Globus pallidus (tissue), 1 donor: Measurements from ENCODE around the gene PSMD7.

Experiments used
- DNase-seq: peaks from one replicate; pipeline ENCODE4 v3.0.0-alpha.2; 2015; ENCODE audit warnings: low spot score

The PSMD7 gene

DNA sequence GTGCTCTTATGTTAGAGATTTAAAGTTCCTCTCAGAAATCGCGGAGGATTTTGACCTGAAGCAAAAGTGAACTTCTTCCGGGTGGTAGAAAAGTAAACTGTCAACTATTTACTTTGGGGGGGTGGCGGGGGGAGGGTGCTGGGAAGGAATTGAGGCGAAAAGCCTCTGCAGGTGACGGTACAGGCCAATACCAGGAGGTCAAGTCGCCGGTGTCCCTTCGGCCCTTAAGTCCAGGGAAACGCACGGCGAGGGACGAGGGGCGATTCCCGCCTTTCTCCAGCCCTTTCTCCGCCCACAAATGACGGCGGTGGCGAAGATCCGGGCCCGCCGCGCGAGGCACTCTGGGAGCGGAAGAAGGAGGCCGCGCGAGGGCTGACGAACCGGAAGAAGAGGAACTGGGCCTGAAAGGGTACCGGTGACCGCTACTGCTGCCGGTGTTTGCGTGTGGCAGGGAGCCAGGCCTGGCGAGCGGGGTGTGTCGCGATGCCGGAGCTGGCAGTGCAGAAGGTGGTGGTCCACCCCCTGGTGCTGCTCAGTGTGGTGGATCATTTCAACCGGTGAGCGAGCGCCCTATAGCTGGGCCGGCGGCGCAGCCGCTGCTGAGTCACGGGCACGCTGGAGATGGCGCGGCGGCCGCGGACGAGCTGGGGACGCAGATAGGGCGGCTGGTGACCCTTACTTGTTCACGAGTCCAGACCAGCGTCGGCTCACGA is at the start of gene PSMD7:
Gene PSMD7, plus strand, starts transcription at position 383 of the 713 bp plus-strand sequence. Its CDS starts 101 bp downstream, at position 484.
- DNase-seq: peak; percentile 87

DNA sequence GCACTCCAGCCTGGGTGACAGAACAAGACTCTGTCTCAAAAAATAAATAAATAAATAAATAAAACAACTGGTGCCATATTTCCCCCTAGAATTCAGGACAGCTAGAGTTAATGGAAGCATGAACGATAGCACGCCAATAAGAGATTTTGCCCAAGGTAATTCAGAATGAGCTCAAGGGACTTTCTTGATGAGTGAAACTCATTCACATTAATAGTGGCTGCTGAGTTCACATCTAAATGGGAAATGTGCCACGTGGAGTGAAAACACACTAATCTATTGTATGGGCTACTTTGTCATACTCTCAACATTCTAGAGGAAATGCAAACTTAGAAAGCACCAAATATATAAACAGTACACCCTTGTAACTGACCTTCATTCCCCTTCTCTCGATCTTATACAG is 47.4 kb upstream of the PSMD7 start:
- DNase-seq: peak; percentile 2

DNA sequence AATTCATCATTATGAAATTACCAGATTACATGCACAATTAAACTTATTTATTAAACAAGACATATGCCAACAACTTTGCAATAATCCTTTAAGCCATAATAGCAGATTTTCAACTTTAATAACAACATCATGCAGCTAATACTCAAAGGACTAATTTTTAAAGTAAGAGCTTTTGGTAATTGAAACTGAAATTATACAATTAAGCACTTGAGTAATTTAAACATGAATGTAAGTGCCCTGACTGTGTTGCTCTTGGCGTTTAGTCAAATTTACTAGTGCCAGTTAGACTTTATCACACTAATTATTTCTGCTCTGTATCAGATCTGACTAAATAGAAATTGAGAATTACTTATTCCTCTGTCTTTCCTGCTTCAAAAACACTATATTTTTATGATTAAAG is 46.8 kb upstream of the PSMD7 start:
- no peak for DNase-seq

DNA sequence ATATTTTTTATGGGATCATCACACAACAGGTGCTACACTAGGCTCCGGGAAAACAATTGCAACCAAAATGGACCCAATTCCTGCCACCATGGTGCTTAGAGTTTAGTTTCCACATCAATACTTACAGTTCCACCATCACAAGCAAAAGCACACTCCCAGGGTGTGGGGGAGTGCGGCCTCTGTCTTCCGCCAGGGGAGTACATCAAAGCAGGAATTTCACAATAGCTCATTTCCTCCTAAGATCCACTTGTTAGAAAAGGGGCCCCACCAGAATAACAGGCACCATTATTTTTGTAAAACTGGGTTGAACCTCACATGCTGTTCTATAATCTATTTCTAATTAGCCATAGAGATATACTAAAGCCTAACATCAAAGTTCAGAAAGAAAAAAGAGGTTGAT is 44.3 kb upstream of the PSMD7 start:
- DNase-seq: no peak

DNA sequence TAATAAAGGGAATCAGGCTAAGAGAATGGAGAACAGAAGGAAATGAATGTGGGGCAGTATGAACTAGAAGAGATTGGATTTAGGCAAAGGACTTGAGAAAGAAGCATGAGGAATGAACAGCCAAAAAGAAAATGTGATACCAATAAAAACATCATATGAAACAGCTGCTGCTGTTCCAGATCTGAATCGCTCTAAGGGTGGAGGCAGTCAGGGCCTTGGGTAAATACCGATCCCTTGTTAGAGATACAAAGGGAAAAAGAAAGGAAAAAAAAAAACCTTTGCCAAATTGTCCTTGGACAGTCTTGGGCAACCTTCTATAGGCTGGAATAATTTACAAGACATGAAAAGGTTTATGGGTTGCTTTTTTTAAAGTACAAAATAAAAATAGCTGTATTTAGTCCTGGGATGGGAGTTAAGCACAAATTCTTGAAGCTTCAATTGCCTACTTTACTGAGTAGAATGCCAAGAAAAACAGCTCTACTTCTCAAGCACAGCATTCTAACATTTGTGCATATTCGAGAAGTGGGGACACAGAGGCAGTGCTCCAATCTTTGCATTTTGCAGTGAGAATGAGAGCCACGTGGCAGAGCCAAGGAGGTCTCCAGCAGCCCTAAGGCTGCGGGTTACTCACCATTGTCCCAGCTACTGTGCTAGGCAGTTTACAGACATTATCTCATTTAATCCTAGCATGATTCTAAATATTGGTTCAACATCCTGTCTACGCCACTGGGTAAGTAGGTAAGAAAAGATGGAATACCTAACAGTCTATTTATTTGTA is 43.3 kb upstream of the PSMD7 start:
- DNase-seq: no peak

DNA sequence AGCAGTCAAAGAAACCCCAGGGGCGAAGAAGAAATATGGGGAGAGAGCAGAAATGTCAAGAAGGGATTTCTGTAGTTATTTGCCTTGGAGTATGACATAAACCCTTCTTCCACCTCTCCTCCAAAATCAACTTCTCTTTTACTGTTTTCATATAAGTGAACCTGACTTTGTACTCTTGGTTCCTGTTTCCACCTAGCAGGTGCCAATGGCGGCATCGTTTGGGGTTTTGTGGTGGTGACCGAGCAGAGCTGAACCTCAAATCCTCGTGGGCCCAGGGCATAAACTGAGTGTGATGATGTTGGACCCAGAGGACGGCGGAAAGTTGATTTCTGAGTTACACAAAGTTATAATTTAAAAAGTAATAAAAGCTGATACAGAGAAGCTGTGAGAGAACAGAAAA is 39.6 kb upstream of the PSMD7 start:
- DNase-seq: no peak

DNA sequence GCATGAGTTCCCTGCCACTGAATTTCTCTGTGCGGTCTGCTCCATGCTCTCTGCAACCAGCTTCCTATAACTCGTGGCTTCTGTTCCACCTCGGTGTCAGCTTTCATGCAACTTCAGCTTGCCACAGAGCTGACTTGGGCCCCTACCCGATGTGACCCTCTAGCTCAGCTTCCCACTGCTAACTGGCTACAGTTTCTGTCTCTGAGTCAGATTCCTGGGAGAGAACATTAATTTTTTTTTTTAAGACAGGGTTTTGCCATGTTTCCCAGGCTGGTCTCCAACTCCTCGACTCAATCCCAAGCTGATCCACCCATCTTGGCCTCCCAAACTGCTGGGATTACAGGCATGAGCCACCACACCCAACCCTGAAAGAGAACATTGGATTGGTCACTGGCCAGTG is 35.5 kb upstream of the PSMD7 start:
- no peak for DNase-seq

DNA sequence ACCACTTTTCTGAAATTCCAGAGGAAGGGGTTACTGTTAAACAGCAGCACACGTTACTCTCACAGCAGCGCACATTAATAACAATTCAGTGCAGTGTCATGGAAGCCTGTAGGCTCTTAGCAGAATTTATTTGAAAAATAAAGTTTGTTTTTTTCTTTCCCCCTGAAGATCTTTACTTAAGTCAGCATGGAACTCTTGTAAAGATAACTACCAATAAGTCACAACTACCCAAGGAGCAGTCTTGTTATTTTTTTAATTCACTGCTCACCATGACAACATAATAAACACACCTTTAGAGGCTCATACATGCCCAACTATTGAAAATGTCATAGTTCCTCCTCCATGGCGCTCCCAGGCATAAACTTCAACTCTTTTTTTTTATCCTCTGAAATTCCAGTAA is 31.8 kb upstream of the PSMD7 start:
- DNase-seq: no peak

DNA sequence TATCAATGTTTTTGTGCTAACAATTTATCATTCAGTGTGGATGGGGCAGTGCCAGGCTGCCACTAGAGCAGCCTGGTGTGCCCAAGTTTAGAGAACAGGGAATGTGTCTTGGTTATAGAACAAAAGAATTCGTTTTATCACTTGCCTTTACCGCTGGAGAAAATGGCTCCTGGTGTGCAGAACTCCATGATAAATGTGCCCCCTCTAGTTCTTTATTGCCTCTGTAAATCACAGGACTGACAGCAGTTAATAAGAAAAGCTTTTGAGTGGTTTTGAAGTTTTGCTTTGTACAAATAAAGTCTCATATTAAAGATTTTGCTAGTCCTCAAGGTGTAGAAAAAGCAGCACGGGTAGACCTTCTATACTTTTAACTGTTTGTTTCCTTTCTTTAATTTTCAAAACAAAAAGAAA is 28.2 kb upstream of the PSMD7 start:
- DNase-seq: no peak

DNA sequence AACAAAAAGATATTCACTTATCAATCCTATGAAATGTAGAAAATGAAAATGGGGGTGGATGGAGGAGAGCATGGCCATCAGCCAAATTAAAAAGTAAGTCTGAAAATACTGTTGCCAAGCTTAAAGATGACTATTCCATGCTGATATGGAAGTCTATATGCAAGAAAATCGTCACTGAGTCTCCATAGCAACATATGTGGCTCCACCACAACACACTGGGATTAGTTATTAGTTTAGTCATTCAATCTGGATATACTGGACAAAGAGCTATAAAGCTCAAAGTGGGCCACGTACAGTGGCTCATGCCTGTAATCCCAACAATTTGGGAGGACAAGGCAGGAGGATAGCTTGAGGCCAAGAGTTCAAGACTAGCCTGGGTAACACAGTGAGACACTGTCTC is 24.7 kb upstream of the PSMD7 start:
- no peak for DNase-seq

DNA sequence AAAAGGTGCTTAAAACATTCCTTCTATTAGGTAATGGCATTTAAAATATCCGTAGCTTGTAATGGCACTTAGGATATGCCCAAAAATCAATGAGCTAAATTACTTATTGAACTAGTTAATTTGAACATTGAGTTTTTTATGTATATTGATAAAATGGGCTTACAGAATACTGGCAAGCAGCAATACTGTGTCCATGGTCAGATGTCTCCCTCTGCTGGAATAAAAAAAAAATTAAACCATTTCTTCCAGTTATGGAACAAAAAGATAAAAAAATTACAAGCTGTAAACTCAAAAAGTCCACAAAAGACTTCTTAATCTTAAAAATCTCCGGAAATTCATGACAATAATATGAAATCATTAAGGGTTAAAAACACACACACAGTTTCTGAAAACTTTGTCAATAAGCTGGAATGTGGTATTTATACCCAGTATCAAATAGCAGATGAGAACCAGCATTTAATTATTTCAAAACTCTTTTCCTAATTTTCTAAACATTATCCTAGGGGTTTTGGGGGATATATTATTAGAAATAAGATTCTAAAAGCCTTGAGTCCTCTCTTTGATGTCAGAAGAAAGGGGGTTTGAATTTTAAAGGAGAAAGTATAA is 21.5 kb upstream of the PSMD7 start:
- DNase-seq: no peak

DNA sequence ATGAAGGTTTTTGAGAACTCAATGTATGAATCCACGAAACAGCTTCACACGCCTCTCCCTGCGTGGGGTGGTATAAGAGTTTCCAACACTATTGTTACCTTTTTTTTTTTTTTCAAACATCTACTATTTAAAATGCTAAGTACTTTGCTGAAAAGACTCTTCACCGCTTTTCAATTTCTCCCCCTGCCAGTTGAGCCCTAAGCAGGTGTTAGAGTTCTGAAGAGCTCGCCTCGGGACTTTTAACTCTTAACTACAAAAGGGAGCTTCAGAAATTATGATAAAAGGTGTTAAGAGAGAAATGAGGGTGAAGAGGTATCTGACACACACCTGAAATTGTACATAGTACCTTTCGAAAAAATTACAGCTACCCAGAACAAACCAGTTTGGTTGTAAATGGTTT is 20.9 kb upstream of the PSMD7 start:
- no peak for DNase-seq

DNA sequence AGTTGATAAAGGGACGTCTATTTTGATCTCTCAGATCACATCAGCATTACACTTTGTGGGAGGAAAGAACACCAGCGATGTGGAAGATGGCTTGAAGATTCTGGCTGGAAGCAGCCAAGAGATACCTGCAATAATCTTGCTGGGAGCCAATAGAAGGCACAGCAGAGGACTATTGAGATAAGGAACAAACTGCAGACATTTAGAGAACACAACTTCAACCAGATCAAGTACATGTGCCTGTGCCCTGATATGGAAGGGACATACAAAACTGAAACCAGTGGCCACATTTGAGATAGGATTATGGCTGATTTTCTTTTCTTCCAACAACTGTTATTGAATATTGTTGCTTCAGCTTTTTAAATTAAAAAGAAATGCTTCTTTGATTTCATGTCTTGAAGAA is 18.6 kb upstream of the PSMD7 start:
- DNase-seq: no peak

DNA sequence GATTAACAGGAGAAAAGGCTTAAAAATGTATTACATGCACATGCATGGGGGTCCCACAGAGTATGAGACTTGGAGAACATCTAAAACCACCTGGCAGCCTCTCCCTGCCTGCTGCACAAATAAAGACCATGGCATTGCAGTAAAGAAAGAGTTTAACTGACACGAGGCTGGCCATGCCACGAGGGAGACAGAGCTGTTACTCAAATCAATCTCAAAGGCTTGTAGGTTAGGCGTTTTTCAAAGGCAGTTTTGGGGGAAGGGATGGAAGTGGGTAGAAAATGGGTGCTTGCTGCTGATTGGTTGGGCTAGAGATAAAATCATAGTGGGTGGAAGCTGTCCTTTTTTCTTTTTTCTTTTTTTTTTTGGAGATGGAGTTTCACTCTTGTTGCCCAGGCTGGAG is 17.3 kb upstream of the PSMD7 start:
- no peak for DNase-seq

DNA sequence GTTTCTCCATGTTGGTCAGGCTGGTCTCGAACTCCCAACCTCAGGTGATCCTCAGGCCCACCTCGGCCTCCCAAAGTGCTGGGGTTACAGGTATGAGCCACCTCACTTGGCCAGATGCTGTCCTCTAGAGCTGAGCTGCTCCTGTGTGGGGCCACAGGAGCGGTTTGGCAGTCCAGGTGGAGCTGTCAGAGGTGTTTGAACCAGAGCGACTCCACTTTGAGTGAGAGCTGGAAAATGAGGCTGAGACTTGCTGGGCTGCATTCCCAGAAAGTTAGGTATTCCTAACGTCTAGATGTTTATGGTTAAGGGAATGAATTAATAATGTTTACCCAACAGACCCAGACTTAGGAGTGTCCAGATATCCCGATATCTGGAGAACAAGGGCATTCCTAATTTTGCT is 16.8 kb upstream of the PSMD7 start:
- no peak for DNase-seq

DNA sequence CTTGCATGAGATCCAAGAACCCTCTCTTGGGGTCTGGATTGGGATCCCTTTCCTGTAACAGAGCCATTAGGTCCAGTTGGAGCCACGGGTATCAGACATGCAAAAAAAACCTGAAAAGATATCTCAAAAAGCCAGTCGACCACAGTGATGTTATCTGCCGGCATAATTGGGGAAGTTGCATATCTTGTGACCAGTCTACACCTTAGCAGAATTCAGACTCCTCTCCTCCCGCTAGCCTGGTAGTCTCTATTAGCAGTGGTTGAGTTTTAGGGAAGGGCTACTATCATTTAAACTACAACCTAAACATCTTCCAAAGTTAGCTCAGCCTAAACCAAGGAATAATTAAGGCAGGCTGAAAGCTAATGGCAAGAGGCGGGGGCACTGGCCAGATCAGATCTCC is 16.2 kb upstream of the PSMD7 start:
- no peak for DNase-seq

DNA sequence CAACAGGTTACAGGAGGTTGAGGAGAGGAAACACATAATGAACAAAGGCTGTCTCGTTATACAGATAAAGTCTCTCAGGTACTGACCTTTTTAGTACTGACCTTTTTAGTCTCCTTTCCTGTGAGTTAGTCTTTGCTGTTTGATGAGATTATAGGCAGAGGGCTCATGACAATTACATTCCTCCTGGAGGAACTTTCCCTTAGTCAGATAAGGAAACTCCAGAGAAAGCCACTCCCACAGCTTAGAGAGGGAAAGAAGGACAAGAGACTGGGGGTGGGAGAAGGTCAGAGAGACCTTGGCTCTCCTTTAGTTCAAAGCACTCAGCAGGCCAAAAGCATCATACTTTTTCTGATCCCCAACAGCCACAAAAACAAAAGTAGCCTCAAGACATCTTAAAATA is 15.3 kb upstream of the PSMD7 start:
- DNase-seq: no peak

DNA sequence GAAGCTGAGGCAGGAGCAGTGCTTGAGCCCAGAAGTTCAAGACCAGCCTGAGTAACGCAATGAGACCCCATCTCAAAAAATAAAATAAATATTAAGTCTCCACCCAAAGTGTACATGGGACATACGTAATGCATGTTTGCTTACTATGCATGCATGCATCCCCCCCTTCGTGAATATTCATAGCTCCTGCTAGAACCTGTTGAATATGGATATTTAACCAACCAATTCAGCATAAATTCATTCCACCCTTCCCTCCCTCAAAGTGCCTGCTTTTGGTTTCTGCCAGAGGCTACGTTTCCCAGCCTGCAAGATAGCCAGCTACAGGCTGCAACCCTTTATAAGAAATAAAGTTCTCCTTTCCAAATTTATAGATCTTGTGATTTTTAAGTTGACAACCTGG is 12.9 kb upstream of the PSMD7 start:
- no peak for DNase-seq

DNA sequence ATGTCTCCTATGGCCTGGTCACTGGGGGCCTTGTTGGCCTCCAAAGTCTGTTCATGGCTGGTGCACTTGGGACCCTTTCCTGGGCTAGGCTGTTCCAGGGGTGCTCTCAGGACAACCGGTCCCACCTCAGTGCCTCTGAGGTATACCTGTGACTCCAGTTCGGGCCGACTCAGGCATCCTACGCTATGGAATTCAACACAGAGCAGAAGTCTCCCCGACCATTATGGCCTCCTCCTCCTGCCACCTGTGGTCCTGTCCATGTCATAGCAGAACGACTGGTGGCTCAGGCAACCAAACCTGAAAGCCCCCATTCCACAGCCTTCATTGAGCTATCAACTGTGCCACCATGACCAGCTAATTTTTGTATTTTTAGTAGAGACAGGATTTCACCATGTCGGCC is 8.5 kb upstream of the PSMD7 start:
- DNase-seq: no peak

DNA sequence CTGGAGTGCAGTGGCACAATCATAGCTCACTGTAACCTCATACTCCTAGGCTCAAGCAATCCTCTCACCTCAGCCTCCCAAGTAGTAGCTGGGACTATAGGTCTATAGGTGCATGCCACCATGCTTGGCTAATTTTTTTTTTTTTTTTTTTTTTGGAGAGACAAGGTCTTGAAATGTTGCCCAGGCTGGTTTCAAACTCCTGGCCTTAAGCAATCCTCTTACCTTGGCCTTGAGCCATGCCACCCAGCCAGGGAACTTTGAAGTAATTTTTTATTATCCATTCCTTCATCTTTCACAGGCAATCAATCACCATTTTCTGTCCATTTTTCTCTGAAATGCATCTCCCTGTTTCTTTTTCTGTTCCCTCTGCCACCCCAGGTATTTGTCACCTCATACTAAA is 6.3 kb upstream of the PSMD7 start:
- no peak for DNase-seq

DNA sequence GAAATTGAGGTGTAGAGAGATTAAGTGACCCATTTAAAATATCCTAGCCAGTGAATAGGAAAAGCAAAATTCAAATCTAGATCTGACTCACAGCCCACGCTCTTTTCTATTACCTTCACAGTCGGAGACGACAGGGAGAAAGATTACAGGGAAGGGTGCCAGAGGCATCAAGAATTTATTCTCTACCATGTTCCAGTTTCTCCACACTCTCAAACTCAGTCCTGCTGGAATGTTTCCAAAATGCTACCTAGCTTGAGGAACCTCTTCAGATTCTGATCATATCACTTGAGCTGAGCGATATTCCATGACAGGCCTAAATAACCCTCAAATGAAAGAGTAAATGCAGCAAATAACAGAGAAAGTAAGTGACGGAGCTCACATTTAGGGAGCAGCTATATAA is 5.4 kb upstream of the PSMD7 start:
- DNase-seq: no peak

DNA sequence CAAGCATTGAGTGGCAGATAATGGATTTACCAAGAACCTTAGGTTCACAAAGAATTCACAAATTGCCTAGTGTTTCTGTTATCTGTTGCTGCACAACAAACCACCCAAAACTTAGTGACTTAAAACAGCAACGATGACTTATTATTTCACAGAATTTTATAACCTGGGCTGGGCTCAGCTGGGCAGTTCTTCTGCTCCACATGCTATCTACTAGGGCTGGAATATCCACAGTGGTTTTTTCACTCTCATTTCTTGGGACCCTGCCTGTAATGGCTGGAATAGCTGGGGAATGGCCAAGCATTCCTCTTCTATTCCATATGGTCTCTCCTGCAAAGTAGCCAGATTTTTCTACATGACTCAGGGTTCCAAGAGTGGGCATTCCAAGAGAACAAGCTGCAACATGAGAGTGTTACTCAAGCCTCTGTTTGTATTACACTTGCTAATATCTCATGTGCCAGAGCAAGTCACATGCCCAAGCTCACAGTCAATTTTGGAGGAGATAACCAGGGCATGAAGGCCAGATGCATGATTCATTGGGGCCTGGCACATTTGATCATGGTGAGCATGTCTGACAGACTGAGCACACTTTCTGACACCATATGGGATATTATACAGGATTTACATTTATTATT is 4.9 kb upstream of the PSMD7 start:
- no peak for DNase-seq

DNA sequence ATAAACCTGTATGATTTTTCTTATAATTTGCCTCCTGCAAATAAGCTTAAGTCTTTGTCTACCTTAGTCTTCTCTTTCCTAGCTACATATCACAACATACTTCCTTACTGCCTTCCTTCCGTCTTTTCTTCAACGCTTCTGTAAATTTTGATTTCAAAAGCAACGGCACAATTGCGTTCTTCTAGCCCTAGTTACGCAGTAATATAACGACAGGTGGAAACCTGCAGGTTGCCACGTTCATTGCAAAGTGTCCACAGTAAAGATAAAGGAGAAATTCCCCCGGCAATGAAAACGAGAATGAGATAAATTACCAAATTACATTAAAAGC is 546 bp upstream of the PSMD7 start:
- DNase-seq: no peak
